HG03103 (cell line): ENCODE data around the gene NUFIP1.
"Not testable (repeated sequence)": the region's sequence is repeated elsewhere in the genome, so short reads cannot be mapped to it uniquely, and the experiment has no call there.

Experiments
- ATAC-seq: cut with Tn5 transposase; IDR thresholded peaks from one replicate; pipeline ENCODE4 v1.9.1; 2021; ENCODE audit warnings: low read depth; ENCODE audit not compliant: unreplicated experiment

Gene NUFIP1

GRCh38 chr13:44971656-44972595, 17.3 kb downstream of the NUFIP1 start:
- ATAC-seq = no peak

GRCh38 chr13:44969551-44970484, 19.5 kb downstream of the NUFIP1 start:
- ATAC-seq = no peak

- ATAC-seq = no peak
These were observed 20.8 kb downstream of the NUFIP1 start for GRCh38 chr13:44968434-44968815.

GRCh38 chr13:44967704-44968433, 21.4 kb downstream of the NUFIP1 start:
- no peak for ATAC-seq

- ATAC-seq = no peak
These were observed 27.3 kb downstream of the NUFIP1 start for GRCh38 chr13:44961997-44962396.

GRCh38 chr13:44955406-44955805, 33.9 kb downstream of the NUFIP1 start:
- no peak for ATAC-seq

DNA sequence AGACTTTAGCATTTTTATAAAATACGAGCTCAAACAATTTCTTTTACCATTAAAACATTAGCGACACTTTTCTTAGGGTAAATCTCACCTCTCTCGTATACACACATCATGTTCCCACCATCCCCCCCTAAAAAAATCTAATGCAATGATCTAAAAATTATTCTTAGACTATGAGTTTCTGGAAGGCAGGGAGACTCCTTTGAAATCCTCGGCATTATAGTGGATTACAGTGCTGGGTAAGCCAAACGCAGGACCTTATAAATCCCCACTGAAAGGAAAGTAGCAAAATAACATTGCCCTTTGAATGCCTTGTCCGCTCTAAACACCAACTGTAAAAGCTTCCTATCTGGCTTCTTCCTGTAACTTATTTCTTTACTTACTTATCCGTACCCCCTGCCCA, 35.0 kb downstream of the NUFIP1 start:
- no peak for ATAC-seq

DNA sequence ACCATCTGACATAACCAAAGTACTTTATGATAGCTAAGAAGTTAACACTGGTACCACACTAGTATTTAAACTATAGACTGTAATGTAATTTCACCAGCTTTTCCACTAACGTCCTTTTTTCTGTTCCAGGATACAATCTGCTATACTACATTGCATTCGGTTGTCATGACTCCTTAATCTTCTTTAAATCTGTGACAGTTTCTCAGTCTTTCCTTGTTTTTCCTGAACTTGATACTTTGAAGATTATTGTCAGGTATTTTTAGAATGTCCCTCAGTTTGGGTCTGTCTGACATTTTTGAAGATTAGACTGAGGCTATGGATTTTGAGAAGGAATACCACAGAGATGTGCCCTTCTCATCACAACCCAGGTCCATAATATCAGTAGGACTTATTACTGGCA, 36.6 kb downstream of the NUFIP1 start:
- no peak for ATAC-seq

DNA sequence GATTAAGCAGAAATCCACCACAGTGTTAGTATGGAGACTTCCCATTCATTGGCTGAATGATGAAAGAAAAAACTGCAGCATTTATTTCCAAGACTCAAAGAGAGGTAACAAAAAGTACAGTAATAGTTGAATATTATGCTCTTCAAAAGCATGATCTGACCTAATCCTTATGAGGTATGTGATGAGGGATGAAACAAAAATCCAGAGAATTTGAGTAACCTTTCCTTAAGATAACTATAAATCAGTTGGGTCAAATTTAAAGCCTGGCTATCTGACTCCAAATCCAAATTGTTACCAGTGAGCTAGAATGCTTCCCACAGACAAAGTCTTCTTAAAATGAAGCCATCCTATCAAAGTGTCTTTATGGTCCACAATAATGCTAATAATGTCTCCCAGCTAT, 38.1 kb downstream of the NUFIP1 start:
- ATAC-seq = no peak

GRCh38 chr13:44943411-44943810, 45.9 kb downstream of the NUFIP1 start:
- not testable (repeated sequence) for ATAC-seq

DNA sequence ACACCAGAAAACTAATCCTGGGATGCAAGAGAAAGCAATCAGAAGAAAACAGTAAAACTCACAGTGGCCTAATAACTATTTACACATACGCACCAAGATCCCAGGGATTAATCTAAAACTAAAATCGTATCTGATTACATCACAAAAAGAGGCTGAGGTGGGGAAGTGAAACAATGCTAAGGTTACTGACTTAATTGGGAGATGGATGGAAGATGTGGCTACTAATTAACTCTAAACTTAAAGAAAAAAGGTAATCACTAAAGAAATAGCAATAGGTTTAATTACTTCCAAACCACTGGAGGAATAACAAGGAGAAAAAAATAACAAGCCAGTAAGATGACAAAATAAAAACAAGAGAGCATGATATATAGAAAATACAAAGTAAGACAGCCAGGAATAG, 50.4 kb downstream of the NUFIP1 start:
- no peak for ATAC-seq

DNA sequence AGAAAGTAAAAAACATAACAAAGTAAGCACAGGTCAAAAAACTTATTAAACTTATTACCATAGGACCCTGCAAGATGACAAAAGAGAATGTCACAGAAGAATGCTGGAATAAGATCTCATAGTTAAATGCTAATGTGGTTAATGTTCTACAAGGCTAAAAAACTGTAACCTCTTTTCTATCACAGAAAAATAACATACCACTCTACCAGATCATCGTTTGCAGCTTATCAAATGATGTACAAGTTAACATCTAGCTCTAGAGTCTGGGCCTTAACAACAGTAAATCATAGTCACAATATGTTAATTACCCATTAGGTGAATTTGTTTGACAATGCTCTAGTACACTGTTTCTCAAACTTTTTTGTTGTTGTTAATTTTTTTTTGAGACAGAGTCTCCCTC, 53.0 kb downstream of the NUFIP1 start:
- no peak for ATAC-seq

- ATAC-seq = no peak
These were observed 54.5 kb downstream of the NUFIP1 start for GRCh38 chr13:44934724-44935123.

GRCh38 chr13:44932850-44933251, 56.4 kb downstream of the NUFIP1 start:
- ATAC-seq = no peak

- ATAC-seq = no peak
These were observed 57.0 kb downstream of the NUFIP1 start for GRCh38 chr13:44932171-44932849.

- ATAC-seq = no peak
These were observed 58.2 kb downstream of the NUFIP1 start for GRCh38 chr13:44930963-44931623.

DNA sequence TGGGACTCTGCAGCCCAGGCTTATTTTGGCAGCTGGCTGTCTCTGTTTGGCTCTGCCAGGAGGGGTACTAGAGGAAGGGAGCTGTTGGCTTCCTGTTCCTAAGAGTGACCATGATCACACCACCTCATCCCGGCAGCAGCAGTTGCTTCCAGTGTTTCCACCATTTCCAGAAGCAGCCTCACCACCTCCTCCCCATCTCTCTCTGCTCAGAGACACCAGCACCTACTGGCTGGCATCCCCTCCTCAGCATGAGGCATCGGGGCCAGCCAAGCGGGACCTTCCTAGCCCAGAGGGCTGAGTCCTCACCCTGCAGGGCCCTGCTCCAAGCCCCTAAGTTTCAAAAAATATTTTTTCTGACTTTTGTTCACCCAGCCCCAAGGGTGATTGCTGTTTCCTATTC, 59.0 kb downstream of the NUFIP1 start:
- ATAC-seq = no peak

- ATAC-seq = no peak
These were observed 59.6 kb downstream of the NUFIP1 start for GRCh38 chr13:44929692-44930091.

DNA sequence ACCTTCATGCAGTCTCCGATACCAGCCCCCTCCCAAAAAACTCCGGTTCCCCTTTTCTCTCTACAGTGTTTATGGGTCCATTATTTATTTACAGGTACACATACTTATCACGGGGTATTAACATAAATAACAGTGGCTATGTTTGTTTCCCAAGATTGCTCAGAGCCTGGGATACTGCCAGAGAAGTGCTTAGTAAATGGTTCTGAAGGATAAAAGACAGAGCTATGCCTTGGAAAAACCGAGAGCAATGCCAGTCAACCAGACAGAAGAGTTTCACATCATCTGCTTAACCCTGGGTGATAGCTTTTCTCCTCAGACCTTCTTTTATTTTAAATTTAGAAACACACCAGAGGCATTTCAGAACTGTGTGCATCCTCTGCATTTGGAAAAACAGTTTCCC, 61.3 kb downstream of the NUFIP1 start:
- no peak for ATAC-seq
